Left cardiac atrium (tissue), 4 donors: ENCODE data around the gene NANOS2. TPM values are rescaled to one million over a fixed set of nuclear protein-coding genes. Genes with fewer than 3 reads are reported as not detected.

Source experiments
- ATAC-seq, 2 donors: fragments of 200-7000 bp; cut with Tn5 transposase; one replicate each; pipeline ENCODE4 v1.9.1; 2020; ENCODE audit warnings: mild to moderate bottlenecking in 2 of 2, moderate library complexity in 2 of 2
- DNase-seq: peaks from one replicate; pipeline ENCODE4 v3.0.0-alpha.2; 2020
- intact Hi-C, 2 donors: fragments of 100-400 bp; cut with DNase I; formaldehyde crosslinking; loops; one replicate each; pipeline versions ENCODE4 v1.14.1 to v1.15.1; 2022 to 2023
- long read RNA-seq: library from polyadenylated mRNA; unstranded; transcript quantifications from one replicate; pipeline ENCODE4 v2.0.0, GENCODE V29; 2021
- total RNA-seq, 2 donors: library from RNA; stranded (reverse); fragmentation: NEBNext Ultra II Directional; extraction: Animal tissue kit (Norgen Biotek cat#: 25700); gene quantifications; one replicate each; pipeline ENCODE4 v1.2.1, GENCODE V29; 2021
- donor health status: DM: no; HTN: yes; CAD: no.
- donor health status: DM: no; HTN: yes; CAD: no; lungs with severe emphysema.
- donor health status: DM: yes; HTN: yes; CAD: no.
- donor health status: Dilated cardiomyopathy.

Gene NANOS2
- total RNA-seq: not detected
- long read RNA-seq: 0 reads

GRCh38 chr19:45913874-45914830 lies at the start of gene NANOS2:
TSS of gene NANOS2 (minus strand) at chr19:45914778. CDS start at chr19:45914693, 85 bp downstream.
- intact Hi-C loops: no loop called here
- peak; percentile 34 for DNase-seq
- peak in 1 of 2 donors; percentile 33 for ATAC-seq

DNA sequence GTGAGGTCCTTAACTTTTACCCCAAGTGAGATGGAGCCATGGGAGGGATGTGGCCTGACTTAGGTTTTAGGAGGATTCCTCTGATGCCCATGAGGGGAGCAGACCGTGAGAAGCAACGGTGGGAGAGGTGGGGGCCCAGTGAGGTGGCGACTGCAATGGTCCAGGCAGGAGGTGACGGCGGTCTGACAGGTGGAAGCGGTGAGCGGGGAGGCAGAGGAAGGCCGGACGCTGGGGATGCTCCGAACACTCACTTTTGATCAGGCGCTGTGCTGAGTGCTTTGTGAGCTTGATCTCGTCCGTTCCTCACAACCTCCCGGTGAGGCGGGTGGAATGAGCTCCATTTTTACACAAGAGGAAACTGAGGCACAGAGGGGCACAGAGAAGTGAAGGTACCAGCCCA lies 47.4 kb upstream of the NANOS2 start:
- ATAC-seq: no peak
- intact Hi-C loops: no loop called here

GRCh38 chr19:45960595-45961235 lies 46.1 kb upstream of the NANOS2 start:
- intact Hi-C loops: no loop called here
- no peak for ATAC-seq

More for the DNA sequence above, 47.4 kb upstream of the NANOS2 start:
- no peak for DNase-seq

GRCh38 chr19:45959517-45960025 lies 45.0 kb upstream of the NANOS2 start:
- intact Hi-C loops: no loop called here
- DNase-seq (no peak), ATAC-seq (no peak)

More at GRCh38 chr19:45960595-45961235, 46.1 kb upstream of the NANOS2 start:
- DNase-seq: no peak

DNA sequence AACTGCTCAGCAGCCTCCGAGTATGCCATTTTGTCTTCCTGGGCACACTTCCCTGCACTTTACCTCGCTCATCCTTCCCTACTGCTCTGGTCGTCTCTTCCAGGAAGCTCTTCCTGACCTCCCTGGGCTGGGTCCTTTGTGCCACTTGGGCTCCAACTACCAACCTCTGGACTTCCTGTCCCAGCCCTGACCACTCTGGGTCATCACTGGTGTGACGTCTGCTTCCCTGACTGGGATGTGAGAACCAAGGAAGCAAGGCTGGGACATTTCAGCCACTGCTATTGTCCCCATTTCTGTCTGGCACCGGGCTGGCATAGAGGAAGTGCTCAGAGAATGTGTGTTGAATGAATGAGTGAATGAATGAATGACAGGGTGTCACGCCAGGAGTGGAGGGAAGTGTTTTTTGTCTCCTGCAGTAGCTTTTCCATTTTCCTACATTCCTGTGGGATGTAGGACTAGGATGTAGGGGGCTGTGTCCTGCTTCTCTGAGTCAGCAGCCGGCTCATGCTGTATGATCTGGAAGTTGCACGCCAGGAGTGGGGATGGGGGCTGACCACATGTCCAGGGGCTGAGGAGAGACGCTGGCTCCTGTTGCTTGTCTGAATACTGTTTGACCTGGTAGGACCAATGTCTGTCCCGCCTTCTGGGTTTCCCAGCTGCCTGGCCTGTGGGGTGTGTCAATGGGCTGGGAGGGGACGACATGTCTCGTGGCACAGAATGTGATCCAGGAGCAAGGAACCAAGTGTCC lies 44.4 kb upstream of the NANOS2 start:
- intact Hi-C loops: no loop called here
- ATAC-seq: no peak

DNA sequence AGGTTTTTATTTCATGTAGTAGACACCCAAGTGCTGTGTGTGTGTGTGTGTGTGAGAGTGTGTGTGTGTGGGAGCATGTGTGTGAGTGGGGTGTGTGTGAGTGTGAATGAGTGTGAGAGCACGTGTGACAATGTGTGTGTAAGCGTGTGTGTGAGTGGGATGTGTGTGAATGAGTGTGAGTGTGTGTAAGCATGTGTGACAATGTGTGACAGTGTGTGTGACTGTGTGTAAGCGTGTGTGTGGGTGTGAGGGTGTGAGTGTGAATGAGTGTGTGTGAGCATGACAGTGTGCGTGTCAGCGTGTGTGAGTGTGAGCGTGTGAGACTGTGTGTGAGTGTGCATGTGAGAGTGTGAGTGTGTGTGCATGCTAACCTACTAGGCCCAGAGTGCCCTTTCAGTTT lies 43.7 kb upstream of the NANOS2 start:
- no peak for ATAC-seq
- intact Hi-C loops: no loop called here

More for the DNA sequence above, 44.4 kb upstream of the NANOS2 start:
- DNase-seq: no peak

GRCh38 chr19:45955905-45956608 lies 41.5 kb upstream of the NANOS2 start:
- intact Hi-C loops: no loop called here
- DNase-seq (peak; percentile 83), ATAC-seq (peak; percentile 83 to 87)

More for the DNA sequence above, 43.7 kb upstream of the NANOS2 start:
- DNase-seq: no peak

- ATAC-seq (no peak), DNase-seq (no peak)
- intact Hi-C loops: no loop called here
These were observed 39.6 kb upstream of the NANOS2 start for GRCh38 chr19:45954156-45954555.

GRCh38 chr19:45953676-45954075 lies 39.1 kb upstream of the NANOS2 start:
- ATAC-seq: no peak
- intact Hi-C loops: no loop called here
- no peak for DNase-seq

- intact Hi-C loops: no loop called here
- DNase-seq: peak; percentile 57
- peak; percentile 59 to 73 for ATAC-seq
These were observed 38.3 kb upstream of the NANOS2 start for GRCh38 chr19:45952686-45953505.

GRCh38 chr19:45952341-45952685 lies 37.7 kb upstream of the NANOS2 start:
- intact Hi-C loops: no loop called here
- no peak for DNase-seq
- ATAC-seq: no peak

DNA sequence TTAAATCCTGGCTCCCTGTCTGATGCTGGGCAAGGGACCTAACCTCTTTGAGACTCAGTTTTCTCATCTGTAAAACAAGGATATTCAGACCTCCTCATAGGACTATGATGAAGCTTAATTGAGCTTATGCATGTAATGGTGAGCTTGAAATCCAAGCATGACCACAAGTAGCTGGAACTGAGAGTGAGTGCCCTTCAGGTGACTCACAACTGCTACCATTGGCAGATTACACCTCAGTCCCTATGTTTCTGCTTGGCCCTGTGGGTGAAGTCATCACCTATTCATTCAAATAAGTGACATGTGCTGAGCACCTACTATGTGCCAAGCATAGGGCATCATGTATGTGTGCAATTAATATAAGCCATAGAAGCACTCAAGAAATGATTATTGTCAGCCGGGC lies 33.3 kb upstream of the NANOS2 start:
- DNase-seq: no peak
- no peak for ATAC-seq
- intact Hi-C loops: no loop called here

DNA sequence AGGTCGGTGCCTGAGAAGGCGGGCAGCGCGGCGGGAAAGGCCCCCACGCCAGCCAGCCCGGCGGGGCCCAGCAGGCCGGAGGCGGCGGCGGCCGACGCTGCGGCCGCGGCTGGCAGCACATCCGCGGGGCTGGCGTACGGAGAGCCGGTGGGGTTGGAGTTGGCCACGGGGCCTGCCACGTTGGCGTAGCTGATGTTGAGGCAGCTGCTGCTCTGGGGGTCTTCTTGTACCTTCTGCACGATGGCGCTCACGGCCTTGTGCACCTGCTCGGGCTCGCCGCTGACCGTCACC lies 25.9 kb upstream of the NANOS2 start:
- DNase-seq (no peak), ATAC-seq (no peak)
- intact Hi-C loops: no loop called here

DNA sequence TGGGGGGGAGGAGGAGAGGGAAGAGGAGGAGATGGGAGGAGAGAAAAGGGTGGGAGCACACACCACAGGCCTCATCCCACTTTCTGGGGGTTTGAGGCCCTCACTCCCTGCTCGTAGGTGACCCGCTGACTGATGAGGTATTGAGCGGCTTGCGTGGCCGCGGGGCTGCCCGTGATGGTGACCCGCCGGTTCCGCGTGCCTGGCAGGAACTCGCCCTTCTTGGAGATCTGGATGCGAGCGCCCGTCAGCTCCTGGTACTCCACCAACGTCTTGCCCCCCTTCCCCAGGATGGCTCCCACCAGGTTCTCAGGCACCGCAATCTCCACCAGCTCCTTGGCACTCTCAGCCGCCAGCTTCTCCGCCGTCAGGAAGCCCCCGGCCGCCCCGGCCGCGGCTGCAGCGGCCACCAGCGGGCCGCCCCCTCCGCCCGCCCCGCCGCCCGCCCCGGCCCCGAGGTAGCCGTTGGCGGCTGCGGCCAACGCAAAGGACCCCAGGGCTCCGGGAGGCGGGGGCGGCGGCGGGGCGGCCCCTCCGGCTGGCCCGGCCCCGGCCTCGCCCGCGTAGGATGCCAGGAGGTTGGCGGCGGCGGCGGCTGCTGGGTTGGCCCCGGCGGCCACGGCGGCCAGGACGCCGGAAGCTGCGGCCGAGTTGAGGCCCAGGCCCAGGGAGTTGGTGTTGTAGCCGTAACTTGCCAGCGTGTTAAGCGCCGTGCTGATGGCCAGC lies 25.4 kb upstream of the NANOS2 start:
- no peak for ATAC-seq
- intact Hi-C loops: no loop called here

GRCh38 chr19:45938733-45939319 lies 24.2 kb upstream of the NANOS2 start:
- ATAC-seq: no peak
- no peak for DNase-seq
- intact Hi-C loops: no loop called here

More for the DNA sequence above, 25.4 kb upstream of the NANOS2 start:
- DNase-seq: no peak

DNA sequence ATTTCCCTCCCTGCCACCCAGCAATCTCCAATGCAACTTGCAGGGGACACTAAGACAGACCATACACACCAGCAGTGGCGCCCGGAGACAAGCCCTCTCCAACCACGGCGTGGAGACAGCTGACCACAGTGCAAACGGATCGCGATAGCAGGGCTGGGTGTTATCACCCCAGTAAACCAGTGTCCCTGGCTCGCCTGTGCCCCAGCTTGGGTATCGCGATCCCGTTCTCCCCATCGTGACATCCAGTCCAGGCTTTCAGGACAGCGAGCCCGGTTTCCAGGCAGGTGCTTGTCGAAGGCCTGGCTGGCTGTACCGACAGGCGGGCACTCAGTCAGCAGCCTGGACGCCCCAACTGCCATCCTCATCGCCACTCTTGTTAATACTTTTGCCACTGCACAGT lies 20.7 kb upstream of the NANOS2 start:
- intact Hi-C loops: no loop called here
- ATAC-seq (no peak), DNase-seq (no peak)

DNA sequence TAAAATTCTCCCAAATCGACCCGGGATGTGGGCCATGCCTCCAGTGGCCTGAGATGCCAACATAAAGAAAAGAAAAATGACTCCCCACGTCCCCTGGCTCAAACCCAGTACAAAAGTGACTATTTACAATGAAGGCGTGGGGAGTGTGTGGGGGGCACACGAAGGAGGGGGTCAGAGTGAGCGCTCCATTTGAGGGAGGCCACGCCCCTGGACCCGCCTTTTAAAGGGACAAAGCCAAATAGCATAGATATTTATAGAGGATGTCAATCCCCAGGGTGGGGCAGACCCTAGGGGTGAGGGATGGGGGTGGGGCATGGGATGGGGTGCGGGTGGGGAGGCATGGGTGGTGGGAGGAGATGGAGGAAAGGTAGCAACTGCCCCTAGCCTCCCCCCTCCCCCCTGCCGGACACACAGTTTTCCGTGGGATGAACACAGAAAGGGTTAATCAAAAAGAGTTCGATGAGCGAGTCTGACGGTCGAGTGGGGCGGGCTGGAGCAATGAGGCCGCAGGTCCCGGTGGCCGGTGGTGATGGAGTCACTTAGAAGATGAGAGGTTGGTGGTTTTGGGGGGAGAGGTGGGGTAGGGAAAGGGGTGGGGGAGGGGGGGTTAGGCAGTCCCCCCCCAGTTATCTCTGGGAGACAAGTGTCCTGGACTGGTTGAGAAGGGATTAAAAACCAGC lies 20.1 kb upstream of the NANOS2 start:
- DNase-seq (no peak), ATAC-seq (no peak)
- intact Hi-C loops: no loop called here
